Activated effector memory CD4-positive, alpha-beta T cell treated with Interleukin-2 at 50 U/mL for 16 hours (primary cell): ENCODE data around the gene PCED1B.

Experiments used
- DNase-seq: peaks from one replicate; pipeline ENCODE4 v3.0.0-alpha.2; 2020

PCED1B gene

GRCh38 chr12:47281667-47282171 is 202.3 kb downstream of the PCED1B start:
- no peak for DNase-seq

- DNase-seq = no peak
These were observed 202.8 kb downstream of the PCED1B start for GRCh38 chr12:47282206-47282605.
